ENCODE results near the gene KRT9.

Gene KRT9

DNA sequence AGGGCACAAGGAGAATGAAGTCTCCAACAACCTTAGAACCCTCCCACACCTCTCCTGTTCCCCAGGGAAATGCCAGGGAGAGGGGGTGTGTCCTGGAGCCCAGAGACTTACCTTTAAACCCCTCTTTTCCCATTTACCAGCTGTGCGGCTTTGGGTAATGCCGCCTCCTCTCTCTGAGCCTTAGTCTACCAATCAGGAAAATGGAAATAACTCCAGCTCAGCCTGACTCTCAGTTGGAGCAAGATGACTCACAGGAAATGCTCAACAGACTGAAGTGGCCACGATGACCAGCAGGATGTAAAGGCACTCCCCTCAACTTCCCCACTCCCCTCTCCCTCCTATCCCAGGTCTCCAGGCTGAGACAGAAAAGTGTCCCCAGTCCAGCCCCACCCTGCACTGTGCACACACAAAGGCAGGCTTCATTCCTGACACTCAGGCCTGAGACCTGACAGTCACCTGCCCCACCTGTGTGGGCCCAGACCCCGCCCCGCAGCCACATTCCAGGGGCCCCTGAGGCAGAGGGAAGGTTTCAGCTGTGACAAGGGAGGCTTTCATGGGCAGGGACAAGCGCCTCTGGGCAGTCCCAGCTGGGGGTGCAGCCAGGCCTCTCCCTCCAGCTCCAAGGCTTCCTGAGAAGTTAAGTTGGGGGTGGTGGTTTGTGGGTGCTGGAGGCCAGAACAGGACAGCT, 50.1 kb downstream of the KRT9 start:
- TF ChIP-seq, protein P1, sequence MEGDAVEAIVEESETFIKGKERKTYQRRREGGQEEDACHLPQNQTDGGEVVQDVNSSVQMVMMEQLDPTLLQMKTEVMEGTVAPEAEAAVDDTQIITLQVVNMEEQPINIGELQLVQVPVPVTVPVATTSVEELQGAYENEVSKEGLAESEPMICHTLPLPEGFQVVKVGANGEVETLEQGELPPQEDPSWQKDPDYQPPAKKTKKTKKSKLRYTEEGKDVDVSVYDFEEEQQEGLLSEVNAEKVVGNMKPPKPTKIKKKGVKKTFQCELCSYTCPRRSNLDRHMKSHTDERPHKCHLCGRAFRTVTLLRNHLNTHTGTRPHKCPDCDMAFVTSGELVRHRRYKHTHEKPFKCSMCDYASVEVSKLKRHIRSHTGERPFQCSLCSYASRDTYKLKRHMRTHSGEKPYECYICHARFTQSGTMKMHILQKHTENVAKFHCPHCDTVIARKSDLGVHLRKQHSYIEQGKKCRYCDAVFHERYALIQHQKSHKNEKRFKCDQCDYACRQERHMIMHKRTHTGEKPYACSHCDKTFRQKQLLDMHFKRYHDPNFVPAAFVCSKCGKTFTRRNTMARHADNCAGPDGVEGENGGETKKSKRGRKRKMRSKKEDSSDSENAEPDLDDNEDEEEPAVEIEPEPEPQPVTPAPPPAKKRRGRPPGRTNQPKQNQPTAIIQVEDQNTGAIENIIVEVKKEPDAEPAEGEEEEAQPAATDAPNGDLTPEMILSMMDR (IDR thresholded peaks at IDR 0.05; ENCODE audit: low read length), result no peak
- no peak for TF ChIP-seq EZH2 (IDR thresholded peaks at IDR 0.05; ENCODE audit: borderline replicate concordance, low read length)
- no peak overlapping the region for H3K27ac ChIP-seq (ENCODE audit: low read depth, low read length, poor library complexity, severe bottlenecking)
- no peaks in the 10 kb centered on the region for H4K20me1 ChIP-seq (ENCODE audit: insufficient read depth, low read length)
- H3K27me3 ChIP-seq (ENCODE audit: insufficient read depth, low read length), result 0 out of 2 replicates have a peak, but pooled peaks cover 3% of the 10 kb centered on the region
- H3K4me2 ChIP-seq (ENCODE audit: low read length), result no peak overlapping the region
- H3K9me2 ChIP-seq (ENCODE audit: low read depth, low read length), result no peaks in the 10 kb centered on the region
- no peak overlapping the region for H3K9ac ChIP-seq (ENCODE audit: low read length)
- H3K36me3 ChIP-seq (ENCODE audit: insufficient read depth, low read length), result no peaks in the 10 kb centered on the region
- H3K79me2 ChIP-seq (ENCODE audit: insufficient read depth, low read length), result no peaks in the 10 kb centered on the region
- H3F3A ChIP-seq (ENCODE audit: insufficient read depth, low read length), result no peaks in the 10 kb centered on the region
- H2AFZ ChIP-seq (ENCODE audit: low read length), result no peak overlapping the region
- H3K9me3 ChIP-seq (ENCODE audit: low read length), result no peaks in the 10 kb centered on the region
- no peak overlapping the region for H3K4me3 ChIP-seq (ENCODE audit: low read depth, low read length, poor library complexity, severe bottlenecking)
- no peaks in the 10 kb centered on the region for H3K4me1 ChIP-seq (ENCODE audit: insufficient read depth, low read length, severe bottlenecking)

DNA sequence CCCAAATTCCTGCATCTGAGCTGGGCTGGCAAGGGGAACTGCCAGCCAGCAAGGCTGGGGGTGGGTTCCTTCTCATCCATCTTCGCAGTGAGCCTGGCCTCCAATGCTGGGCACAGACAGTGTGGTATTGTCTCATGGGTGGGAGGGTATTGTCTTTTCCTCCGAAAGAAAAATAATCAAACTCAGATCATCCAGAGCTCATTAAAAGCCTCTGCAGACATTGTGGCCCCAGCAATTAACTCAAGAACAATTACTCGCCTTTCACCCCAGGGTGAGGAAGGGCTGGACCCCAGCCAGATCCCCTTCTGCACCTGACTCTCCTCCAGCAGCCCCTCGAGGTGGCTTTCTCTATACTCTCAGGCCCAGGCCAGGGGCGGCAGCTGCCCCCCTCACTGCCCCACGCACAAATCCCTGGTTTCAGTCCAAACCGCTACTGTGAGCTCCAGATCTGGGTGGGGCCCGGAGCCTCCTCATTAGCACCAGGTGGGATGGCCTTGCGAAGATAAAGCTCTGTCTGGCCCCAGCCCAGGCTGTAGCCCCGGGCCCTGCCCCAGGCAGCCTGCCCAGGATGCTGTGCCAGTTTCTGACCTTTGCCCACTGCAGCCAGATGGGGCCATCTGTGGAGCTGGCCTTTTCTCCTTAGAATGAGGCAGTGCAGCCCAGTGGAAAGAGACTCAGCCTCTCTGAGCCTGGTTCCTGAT, 50.9 kb downstream of the KRT9 start:
- H3K4me1 ChIP-seq (ENCODE audit: insufficient read depth, low read length, severe bottlenecking), result no peaks in the 10 kb centered on the region
- no peaks in the 10 kb centered on the region for H3K9me2 ChIP-seq (ENCODE audit: low read depth, low read length)
- H3K36me3 ChIP-seq (ENCODE audit: insufficient read depth, low read length), result no peaks in the 10 kb centered on the region
- H3K9me3 ChIP-seq (ENCODE audit: low read length), result no peaks in the 10 kb centered on the region
- no peak overlapping the region for H3K9ac ChIP-seq (ENCODE audit: low read length)
- TF ChIP-seq, protein P1 (IDR thresholded peaks at IDR 0.05; ENCODE audit: low read length), result no peak
- no peak for TF ChIP-seq EZH2 (IDR thresholded peaks at IDR 0.05; ENCODE audit: borderline replicate concordance, low read length)
- no peak overlapping the region for H3K27ac ChIP-seq (ENCODE audit: low read depth, low read length, poor library complexity, severe bottlenecking)
- no peak overlapping the region for H2AFZ ChIP-seq (ENCODE audit: low read length)
- no peaks in the 10 kb centered on the region for H3K79me2 ChIP-seq (ENCODE audit: insufficient read depth, low read length)
- H3K4me3 ChIP-seq (ENCODE audit: low read depth, low read length, poor library complexity, severe bottlenecking), result no peak overlapping the region
- H3K27me3 ChIP-seq (ENCODE audit: insufficient read depth, low read length), result 0 out of 2 replicates have a peak, but pooled peaks cover 3% of the 10 kb centered on the region
- H3K4me2 ChIP-seq (ENCODE audit: low read length), result no peak overlapping the region
- no peaks in the 10 kb centered on the region for H4K20me1 ChIP-seq (ENCODE audit: insufficient read depth, low read length)
- no peaks in the 10 kb centered on the region for H3F3A ChIP-seq (ENCODE audit: insufficient read depth, low read length)

DNA sequence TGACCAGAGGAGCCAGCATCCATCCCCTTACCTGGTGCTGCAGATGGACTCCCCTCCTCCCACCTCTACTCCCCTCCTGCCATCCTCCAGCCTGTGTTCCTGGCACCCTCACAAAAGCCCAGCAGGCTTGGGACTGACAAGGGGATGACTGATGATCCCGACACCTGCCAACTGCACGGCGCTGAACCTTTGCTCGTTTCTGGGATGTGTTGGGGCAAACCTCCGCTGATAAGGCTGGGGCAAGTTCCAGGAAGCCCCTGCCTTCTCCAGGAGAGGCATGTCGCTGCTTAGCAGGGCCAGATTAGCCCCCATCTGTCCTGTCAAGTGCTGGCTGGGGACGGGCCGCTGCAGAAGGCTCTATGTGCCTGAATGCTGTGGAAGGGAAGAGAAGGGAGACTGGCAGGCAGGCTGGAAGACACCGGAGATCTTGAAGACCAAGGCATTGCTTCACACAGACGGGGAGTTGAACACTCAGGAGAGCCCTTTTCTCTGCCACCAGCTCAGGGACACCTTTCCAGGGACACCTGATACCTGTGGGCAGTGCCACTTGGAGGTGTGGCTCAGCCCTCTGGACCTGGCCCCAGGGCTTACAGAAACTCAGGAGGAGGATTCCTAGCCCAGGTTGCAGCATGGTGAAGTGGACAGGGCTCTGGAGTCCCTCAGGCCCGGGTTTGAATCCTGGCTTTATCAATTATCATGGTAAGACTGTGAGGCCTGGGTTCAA, 52.2 kb downstream of the KRT9 start:
- no peaks in the 10 kb centered on the region for H3F3A ChIP-seq (ENCODE audit: insufficient read depth, low read length)
- no peak overlapping the region for H3K4me2 ChIP-seq (ENCODE audit: low read length)
- H3K27me3 ChIP-seq (ENCODE audit: insufficient read depth, low read length), result 0 out of 2 replicates have a peak, but pooled peaks cover 3% of the 10 kb centered on the region
- no peak overlapping the region for H2AFZ ChIP-seq (ENCODE audit: low read length)
- H4K20me1 ChIP-seq (ENCODE audit: insufficient read depth, low read length), result no peaks in the 10 kb centered on the region
- no peaks in the 10 kb centered on the region for H3K9me2 ChIP-seq (ENCODE audit: low read depth, low read length)
- H3K4me1 ChIP-seq (ENCODE audit: insufficient read depth, low read length, severe bottlenecking), result no peaks in the 10 kb centered on the region
- H3K4me3 ChIP-seq (ENCODE audit: low read depth, low read length, poor library complexity, severe bottlenecking), result no peak overlapping the region
- no peak for TF ChIP-seq EZH2 (IDR thresholded peaks at IDR 0.05; ENCODE audit: borderline replicate concordance, low read length)
- TF ChIP-seq, protein P1 (IDR thresholded peaks at IDR 0.05; ENCODE audit: low read length), result no peak
- no peaks in the 10 kb centered on the region for H3K36me3 ChIP-seq (ENCODE audit: insufficient read depth, low read length)
- H3K9me3 ChIP-seq (ENCODE audit: low read length), result no peaks in the 10 kb centered on the region
- H3K79me2 ChIP-seq (ENCODE audit: insufficient read depth, low read length), result no peaks in the 10 kb centered on the region
- no peak overlapping the region for H3K9ac ChIP-seq (ENCODE audit: low read length)
- no peak overlapping the region for H3K27ac ChIP-seq (ENCODE audit: low read depth, low read length, poor library complexity, severe bottlenecking)
